OCI-M2 (cell line): ENCODE data around the gene ABCF3.

Source experiments
- DNase-seq: peaks from one replicate; lab custom pipeline; 2025; ENCODE audit not compliant: unreplicated experiment; lab: John Stamatoyannopoulos, UW

ABCF3 gene

DNA sequence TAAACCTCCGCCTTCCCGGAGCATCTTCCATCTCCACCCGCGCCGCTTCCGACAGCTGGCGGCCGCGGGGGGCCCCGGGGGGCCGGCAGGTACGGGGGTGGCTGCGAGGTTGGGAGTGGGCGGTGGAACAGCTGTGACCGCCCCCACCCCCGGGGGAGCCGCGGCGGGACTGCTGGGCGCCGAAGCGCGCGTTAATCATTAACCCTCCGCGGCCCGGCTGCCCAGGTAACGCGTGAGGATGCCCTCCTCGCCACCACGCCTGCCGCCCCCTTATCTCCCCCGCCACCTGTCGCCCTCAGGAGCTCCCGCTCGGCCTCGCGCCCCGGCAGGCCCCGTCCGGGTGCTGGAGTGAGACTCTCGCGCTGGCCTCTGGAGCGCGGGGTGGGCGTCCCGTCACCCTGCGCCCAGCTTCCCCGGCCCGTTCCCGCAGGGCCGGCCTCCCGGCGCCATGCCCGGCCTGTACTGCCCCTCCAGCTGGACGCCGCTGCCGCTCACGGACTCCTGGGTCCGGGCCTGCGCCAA is 44.1 kb downstream of the ABCF3 start:
- DNase-seq, result no peak

DNA sequence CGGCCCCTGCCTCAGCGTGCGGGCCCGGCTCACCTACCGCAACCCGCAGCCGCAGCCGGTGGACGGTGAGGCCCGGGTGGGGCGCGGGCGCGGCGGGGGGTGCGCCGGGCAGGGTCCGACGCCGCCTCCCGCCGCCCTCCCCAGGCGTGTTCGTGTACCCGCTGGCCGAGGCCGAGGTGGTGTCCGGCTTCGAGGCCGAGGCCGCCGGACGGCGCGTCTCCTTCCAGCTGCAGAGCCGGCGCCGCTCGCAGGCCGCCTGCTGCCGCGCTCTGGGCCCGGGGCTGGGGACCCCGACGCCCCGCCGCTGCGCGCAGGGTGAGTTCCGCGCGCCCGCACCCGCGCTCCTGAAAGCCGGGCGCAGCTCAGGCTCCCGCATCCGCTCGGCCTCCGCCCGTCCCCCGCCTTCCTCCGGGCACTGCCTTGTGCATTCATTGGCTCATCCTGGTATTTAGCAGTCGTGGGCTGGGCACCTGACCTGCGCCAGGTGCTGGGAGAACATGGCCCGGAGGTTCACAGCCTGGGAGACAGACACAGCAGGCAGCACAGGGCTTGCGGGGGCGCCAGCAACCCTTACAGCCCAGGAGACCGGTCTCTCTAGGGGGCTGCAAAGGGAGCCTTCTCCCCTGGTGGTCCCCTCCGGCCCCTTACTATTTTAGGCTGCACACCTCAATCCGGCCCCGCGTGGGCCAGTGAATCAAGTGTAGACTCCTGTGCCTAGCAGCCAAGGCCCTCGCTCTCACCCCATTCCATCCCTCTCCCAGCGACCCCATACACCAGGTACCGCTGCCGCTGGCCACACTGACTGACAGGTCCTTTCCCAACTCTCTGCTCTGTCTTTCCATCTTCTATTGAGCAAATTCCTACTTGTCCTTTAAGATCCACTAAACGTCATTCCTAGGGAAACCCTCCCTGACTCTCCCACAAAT is 44.9 kb downstream of the ABCF3 start:
- DNase-seq, result no peak

DNA sequence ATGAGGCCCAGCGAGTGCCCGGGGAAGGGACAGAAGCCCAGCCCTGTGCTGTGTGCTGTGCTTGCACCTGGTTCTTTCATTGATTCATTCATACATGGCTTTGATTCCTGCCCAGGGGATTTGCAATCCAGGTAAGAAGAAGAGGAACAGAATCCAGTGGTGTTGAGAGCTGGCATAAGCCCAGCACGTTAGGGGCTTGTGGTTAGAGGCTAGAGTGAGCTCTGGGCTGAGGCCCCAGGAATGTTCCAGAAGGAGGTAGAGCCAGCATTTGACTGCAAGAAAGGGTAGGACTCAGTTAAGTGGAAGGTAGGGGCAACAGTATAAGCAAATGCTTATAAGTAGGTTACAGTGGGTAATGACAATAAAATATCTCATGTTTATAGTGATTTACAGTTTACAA is 45.7 kb downstream of the ABCF3 start:
- DNase-seq, result no peak

- DNase-seq, result no peak
These were observed 47.3 kb downstream of the ABCF3 start for GRCh38 chr3:184233127-184233843.

- no peak for DNase-seq
These were observed 48.2 kb downstream of the ABCF3 start for GRCh38 chr3:184234224-184234623.

DNA sequence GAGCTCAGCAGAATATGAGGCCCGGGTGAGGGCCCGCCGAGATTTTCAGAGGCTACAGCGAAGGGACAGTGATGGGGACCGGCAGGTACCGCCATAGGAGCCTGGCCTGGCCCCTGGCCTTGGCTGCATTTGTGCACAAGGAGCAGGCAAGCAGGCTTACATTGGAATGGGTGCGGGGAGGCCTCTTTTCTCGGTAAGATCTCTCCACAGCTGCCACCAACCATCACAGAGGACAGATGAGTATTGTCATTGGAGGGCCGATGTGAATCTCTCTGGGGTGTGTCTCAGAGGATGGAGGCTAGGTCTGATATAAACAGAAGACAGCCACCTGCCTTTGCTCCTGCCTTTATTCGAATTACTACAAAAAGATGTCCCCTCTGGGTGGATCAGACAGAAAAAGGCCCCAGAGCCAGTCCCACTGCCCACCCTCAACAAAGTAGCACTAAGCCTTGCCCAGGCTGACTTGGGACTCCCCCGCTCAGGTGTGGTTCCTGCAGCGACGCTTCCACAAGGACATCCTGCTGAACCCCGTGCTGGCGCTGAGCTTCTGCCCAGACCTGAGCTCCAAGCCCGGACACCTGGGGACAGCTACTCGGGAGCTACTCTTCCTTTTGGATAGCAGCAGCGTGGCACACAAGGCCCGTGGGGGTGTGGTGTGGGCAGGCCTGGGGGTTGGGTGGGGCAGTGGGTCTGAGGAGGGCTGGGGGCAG is 48.8 kb downstream of the ABCF3 start:
- DNase-seq, result no peak

- DNase-seq, result no peak
These were observed 49.5 kb downstream of the ABCF3 start for GRCh38 chr3:184235381-184236032.

DNA sequence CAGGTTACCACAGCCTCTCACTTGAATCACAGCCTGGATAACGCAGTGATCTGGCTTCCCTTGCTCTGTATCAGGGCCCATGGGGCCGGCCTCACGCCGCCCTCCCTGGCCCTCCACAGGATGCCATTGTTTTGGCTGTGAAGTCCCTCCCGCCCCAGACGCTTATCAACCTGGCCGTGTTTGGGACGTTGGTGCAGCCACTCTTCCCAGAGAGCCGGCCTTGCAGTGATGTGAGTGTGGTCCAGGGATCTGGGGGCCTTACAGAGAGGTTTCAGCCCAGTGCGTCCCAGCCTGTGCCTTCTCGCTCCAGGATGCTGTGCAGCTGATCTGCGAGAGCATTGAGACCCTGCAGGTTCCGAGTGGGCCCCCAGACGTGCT is 50.0 kb downstream of the ABCF3 start:
- no peak for DNase-seq

GRCh38 chr3:184236636-184237035 is 50.6 kb downstream of the ABCF3 start:
- no peak for DNase-seq

DNA sequence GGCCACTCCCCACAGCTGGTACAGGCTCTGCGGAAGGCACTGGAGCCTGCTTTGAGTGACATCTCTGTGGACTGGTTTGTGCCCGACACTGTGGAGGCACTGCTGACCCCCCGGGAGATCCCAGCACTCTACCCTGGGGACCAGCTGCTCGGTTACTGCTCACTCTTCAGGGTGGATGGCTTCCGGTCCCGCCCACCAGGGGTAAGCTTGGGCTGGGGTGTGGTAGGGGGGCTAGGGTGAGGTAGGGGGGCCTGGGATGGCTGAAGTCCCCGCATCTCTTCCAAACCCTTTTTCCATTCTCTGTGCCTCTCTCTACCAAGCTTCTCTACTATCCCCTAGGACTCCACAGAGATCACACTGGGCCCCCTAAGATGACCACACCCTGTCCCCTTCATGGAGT is 51.2 kb downstream of the ABCF3 start:
- no peak for DNase-seq

DNA sequence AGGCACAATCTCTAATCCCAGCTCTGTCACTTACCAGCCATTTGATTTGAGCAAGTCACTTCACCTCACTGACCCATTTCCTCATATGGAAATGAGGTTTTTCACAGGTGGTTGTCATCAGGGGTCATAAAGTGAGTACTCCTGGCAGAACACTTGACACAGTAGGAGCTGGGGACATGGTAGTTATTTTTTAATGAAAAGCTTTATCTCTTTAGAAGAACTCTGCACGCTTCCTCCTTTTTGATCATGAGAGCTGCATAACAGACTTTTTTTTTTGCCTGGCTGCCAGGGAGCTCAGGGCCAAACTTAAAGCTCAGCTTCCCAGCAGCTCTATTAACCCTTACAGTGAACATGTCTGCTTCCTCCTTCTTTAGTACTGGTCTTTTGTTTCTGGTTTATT is 51.8 kb downstream of the ABCF3 start:
- no peak for DNase-seq

GRCh38 chr3:184238246-184238818 is 52.3 kb downstream of the ABCF3 start:
- no peak for DNase-seq

DNA sequence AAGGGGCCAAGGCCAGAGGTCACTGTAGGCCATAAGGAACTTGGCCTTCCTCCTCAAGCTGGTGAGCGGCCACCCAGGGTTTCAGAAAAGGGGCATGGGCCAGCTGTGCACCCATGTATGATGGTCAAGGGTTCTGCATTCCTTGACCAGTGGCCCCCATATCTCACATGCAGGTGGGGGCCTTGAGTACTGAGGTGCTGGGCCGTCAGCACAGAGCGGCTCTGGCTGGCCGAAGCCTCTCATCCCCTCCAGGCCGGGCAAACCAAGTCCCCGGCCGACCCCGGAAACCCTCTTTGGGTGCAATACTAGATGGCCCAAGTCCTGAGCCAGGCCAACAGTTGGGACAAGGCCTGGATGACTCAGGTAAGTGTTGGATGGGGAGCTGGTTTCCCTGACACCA is 53.2 kb downstream of the ABCF3 start:
- no peak for DNase-seq

DNA sequence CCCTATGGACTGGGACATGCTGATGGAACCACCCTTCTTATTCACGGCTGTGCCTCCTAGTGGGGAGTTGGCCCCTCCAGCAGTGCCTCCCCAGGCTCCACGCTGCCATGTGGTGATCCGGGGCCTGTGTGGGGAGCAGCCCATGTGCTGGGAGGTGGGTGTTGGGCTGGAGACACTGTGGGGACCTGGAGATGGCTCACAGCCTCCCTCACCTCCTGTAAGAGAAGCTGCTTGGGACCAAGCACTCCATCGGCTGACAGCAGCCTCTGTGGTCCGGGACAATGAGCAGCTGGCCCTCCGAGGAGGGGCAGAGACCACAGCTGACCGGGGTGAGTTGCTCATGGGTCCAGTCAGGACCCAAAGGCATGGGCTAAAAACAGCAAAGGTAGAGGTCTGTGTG is 53.7 kb downstream of the ABCF3 start:
- no peak for DNase-seq

- no peak for DNase-seq
These were observed 54.6 kb downstream of the ABCF3 start for GRCh38 chr3:184240384-184241140.

DNA sequence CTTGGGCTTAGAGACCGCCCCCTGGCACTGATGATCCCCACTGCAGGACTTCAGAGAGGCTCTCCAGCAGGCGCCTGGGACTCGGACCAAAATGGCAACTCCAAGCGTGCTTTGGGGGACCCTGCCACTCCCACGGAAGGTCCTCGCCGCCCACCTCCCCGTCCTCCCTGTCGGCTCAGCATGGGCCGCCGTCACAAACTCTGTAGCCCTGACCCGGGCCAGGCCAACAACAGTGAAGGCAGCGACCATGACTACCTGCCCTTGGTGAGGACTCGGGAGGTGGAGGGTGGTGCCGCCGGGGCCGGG is 55.1 kb downstream of the ABCF3 start:
- no peak for DNase-seq

DNA sequence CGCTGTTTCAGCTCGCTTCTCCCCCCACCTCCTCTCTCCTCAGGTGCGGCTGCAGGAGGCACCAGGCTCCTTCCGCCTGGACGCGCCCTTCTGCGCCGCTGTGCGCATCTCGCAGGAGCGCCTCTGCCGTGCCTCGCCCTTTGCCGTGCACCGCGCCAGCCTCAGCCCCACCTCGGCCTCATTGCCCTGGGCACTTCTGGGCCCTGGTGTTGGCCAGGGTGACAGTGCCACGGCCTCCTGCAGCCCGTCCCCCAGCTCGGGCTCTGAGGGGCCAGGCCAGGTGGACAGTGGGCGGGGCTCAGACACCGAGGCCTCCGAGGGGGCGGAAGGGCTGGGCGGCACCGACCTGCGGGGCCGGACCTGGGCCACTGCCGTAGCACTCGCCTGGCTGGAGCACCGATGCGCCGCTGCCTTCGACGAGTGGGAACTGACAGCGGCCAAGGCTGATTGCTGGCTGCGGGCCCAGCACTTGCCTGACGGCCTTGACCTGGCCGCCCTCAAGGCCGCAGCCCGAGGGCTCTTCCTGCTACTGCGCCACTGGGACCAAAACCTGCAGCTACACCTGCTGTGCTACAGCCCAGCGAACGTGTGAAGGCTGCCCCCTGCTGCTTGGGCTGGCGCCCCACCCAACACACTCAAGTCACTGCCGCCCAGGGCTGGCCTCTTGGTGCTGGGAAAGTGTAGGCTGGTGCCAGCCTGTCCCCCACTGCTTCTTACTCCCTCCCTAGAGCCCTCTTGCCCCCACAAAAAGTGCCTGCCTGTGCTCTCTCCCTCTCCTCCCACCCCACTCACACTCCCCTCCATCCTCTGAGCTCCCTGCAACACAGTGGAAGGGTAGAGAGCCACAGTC is 55.7 kb downstream of the ABCF3 start:
- no peak for DNase-seq

DNA sequence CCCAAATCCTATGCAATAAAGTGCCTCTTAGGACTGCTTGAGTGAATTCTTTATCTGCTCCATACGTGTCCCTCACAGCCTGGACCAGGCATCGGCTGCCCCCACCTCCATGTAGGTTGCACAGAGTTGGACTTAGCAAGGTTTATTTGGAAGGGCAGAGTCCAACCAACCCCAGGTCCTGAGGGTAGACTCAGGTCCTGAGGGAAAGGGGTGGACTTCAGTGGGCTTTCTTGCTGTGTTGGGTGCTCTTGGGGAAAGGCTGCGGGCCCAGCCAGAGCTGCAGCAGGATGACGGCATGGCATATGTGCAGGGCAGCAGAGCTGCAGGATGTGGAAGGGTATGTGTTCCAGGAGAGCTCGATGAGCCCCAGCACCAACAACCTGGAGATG is 56.3 kb downstream of the ABCF3 start:
- no peak for DNase-seq
